ENCODE results near the gene CNTN1.

CNTN1 gene

DNA sequence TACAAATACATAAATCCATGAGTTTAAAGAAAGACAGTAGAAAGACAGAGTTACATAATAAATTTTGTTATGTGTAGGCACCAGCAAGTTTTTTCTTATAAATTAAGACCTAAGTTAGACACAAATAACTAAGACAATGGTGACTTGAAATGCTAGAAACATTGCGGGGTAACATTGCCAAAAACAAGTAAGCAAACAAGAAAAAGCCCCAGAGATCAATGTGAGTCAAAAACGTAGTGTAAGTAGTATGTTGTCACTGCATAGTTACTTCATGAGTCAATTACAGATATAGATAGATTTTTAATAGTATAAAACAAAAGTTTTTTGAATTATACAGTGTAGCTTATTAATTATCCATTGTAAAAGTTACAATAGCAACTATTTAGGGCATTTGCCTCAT, 83.4 kb downstream of the CNTN1 start:
- DNase-seq = no peak

DNA sequence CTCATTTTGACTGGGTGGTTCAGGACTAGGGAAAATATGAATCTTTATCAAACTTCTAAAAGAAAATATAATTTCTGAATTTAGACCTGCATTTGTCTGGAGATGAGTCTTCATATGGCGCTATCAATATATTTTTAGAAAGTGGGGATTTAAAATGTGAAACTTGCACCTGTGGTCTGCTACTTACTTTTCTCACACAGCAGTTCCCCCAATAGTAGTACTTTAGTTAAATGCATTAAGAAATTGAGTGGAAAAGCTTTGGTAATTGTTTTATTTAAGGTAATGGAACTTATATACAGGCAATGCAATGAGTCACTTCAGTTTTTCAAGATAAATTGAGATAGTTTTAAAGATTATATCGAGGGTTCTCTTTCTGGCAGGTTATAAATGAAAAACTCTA, 91.9 kb downstream of the CNTN1 start:
- no peak for DNase-seq

DNA sequence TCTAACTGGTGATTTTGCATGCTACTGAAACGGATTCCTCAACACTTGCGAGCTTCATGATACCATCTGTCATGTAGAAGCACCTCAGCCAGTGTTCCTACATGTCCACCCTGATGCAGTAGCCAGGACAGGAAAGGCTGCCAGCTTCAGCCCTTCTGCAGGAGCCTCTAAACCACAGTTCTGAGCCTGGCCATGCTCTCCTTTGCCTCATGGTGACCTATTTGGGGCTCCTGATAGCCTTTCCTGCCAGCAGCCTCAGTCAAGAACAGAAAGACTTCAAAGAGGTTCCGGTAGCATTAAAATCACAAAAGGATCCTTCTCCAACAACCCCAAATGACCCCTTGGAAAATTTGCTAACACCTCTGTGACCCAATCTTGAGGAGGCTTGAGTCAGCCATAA, 96.0 kb downstream of the CNTN1 start:
- DNase-seq = no peak

DNA sequence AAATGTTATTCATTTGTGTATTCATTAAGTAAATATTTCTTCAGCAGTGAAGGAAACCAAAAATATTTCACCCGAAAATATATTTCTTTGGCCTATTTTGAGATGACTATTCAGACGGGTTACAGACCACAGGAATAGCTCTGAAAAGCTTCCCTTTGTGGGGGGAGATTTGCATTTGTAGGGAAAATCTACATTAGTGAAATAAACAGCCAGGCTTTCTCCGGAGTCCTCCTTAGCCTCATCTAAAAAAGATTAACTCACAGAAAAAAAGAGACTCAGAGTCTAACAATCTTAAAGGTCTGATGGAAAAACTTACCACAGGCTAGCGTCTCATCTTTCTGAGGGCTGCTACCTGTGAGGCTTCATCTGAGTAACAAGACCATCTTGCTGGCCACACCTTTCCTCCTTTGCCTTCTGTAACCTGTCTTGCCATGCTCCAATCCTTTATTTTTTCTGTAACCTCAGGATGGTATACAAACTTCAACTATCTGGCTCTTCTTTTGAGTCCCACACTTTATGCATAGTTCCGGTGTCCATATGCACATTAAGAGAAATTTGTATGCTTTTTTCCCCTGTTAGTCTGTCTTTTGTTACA, 100.7 kb downstream of the CNTN1 start:
- DNase-seq = no peak

DNA sequence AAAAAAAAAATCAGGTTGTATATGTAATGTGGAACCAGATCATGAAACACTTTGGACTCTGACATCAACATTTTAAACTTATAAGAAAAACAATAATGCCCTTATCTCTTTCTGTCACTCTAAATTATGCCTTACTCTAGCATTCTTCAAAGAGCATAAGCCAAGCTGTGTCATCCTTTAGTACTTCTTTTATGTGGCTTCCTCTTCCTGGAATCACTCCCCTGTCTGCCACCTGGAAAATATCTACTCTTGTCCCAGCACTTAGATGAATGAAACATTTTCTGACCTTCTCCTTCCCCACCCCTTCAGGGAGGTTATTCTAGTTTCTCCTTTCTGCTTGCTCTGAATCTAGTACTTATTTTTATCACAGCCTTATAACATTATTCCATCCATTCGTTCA, 101.2 kb downstream of the CNTN1 start:
- no peak for DNase-seq

DNA sequence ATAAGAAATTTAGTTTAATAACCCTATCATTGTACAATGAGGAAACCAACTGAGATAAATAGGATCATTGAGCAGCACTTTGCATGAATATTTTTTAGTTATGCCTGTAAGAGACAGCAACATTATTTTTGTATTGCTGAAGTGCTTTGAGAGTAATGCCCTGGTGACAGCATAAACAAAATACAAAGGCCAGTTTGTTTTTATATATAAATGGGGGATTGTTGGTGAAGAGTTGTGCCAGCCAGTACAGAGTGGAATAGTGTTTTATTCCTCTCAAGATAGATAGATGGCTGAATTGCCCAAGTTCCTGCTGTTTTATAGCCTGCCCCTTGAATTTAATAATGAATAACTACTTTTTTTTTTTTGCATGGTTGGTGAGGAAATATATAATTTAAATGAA, 101.8 kb downstream of the CNTN1 start:
- no peak for DNase-seq

DNA sequence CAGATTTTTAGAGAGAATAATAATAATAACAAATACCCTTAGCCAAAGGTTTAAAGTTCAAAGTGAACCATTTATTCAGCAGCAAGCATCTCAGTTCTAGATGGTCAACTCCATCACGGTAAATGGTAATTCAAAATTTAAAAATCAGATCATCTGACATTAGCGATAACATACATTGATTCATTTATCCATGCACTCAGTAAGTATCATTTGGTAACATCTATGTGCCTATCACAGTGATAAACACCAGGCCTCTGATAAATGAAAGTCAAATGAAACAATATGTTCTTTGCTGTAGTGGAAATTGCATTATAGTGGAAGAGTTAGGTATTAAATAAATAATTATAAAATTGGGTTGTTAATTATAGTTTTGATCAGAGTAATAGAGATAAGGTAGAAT, 108.8 kb downstream of the CNTN1 start:
- no peak for DNase-seq

DNA sequence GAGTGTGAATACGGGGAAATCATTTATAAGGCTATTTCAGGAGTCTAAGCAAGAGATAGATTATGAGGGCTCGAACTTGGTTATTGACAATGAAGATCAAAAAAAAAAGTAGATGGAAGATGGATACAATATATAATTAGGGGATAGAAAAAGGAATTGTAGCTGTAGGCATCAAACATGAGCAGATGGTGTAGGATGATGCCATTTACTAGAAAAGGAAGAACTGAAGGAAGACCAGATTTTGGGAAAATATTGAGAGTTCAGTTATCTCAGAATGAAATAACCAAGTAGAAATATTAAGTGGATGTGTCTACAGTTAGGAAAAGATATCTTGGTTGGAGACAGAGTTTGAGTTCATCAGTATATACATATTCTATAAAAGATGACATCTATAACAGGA, 109.6 kb downstream of the CNTN1 start:
- DNase-seq = no peak

DNA sequence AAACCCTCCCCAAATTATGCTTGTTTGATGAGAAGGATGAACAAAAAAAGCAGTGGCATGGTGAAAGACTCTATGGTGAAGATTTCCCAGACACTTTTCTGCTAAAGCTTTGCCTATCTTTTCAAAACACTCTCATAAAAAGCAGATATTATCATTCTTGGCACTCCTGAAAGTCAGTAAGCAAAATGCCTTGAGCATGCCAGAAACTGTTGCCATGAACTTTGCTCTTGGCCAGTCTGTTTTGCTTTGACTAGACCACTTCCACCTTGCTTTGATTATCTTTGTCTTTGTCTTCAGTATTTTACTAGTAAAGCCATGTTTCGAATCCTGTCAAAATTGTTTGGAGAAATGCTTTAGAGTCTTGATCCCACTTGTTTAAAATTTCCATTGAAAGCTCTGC, 110.4 kb downstream of the CNTN1 start:
- DNase-seq = no peak

DNA sequence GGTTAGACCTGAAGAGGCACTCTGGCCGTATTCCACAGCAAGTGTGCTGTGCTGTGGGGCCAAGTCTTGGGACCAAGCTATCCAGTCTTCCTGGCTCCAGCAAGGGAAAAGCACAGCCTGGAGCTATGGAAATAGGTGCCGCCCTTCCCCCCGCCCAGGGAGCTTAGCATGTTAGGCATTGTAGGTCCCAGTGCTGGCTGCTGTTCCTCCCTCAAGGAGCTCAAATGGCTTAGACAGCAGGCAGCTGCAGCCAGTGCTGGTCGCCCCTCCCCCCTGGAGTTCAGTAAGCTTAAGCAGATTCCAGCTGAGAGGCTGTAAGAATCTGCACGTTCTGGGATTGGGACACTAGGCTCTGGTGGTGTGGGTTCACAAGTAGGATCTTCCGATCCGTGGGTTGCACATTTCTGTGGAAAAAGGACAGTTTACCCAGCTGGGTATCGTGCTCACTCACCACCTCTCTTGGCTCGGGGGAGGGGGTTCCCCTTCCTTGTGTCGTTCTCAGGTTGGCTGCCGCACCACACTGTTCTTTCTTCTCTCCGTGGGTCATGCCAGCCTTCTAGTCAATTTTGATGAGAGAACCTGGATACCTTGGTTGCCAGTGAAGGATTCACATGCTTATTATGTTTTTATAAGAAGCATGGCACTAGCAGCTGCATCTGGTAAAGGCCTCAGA, 127.3 kb downstream of the CNTN1 start:
- DNase-seq = no peak

DNA sequence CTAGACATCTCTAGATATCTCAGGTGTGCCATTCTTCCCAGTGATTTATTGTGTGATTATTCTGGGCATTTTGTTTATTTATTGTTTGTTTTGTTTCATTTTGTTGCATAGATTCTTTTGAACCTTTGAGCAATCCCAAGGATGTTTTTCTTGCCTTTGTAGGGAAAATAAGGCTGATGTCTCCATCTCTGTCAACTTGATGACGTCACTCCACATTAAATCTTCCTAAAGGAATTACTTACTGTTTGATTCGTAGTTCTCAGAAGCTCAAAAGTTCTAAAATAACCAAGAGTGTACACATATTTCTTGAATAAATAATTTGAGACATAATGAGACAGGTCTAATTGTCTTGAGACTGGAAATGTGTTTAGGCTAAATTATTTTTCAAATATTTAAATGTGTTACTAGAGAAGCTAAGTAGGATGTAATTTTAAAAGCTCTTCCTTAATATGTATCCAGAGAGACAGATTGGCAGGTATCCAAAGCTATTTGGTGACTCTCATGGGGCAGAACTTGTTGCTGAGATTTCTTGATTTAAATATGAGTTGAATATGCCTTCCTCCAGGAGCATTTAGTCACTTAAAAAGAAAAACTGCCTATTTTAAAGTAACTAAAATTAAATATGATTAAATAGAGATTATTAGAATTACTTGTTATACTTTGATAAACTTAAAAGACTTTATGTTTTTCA, 128.7 kb downstream of the CNTN1 start:
- DNase-seq = no peak

DNA sequence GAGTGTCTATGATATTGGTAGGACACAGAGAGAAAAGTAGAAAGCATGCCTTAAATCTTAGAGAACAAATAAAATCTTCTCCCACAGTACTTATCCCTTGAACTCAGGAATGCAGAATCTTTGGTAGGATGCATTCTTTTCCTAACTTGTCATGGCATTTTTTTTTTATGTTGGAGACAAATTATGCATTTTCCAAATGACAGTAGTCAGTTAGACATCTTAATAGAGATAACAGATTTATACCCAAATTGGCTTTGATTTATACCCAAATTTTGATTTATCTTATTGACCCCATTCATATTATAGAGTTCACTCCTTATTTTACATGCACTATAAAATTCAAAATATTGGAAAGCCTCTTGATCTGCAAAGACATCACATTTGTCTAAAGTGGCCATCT, 132.9 kb downstream of the CNTN1 start:
- DNase-seq = no peak

DNA sequence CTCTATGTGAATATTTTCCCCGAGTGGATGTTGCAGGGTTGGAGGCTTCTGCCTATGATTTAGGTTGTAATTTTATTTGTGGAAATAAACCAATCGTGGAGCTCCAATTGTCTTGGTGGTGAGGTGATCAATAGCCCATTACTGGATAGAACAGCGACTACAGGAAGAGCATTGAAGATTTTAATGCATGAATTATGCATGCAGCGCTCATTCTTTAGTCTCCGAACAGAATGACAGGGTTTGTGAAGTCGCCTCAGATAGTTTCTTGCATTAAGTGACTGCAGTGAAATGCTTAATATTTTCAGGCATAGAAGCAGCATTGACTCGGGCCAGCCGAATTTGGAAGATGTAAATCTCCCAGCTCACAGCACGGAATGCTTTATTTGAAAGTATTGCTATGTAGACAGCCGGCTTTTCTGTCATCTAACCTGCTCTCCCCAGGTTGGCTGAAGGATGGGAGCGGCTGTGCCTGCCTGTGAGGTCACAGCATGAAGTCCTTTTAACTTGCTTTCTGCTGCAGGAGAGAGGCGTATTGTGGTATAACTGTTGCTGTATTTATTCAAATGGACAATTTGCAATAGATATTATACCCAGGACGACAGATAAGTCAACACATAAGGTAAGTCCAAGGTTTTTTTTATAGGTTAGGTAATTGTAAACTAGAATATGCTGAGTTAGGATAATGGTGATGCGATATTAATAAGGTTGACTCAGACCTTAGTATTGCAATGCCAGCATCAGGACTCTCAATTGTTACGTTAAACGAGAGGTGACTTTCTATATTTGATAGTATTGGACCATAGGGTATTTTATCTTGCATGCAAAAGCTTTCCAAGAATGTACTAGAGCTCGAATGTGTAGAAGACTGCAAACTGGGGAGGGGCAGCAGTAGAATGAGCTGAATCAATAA, 135.7 kb downstream of the CNTN1 start:
- no peak for DNase-seq

DNA sequence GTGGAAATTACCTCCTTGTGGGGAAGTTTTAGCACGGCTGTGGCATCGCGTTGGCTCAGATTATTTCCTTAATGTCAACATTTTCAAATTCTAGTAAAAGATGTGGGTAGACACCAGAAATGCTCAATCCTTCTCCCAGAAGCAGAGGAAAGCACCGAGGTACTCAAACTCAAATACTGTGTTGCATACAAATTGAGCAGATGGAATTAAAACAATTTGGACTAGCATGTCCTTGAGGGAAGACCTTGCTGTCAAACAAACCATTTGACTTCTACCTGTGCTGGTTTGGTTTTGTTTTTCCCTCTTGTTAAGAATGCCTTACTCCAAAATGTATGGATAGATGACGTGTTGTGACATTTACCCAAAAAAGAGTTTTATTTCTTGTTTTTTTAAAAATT, 136.4 kb downstream of the CNTN1 start:
- no peak for DNase-seq

DNA sequence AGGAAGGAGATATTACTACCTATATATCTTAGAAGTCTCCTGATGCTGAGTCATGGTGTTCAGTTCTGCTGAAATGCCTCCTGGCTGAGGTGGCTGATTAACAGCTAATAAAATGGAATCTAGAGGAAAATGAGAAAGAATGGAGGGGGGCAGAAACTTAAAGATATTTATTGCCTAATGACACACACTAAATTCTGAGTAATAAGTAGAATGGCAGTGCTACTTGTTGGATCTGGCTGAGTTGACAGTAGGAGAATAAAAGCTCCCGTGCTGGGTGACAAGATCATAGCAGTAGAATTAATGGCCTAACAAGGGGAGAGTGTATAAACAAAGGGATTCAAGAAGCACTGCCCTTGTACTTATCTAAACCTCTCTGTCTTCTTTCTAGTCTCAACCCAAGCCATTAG, 137.5 kb downstream of the CNTN1 start:
- DNase-seq = no peak

DNA sequence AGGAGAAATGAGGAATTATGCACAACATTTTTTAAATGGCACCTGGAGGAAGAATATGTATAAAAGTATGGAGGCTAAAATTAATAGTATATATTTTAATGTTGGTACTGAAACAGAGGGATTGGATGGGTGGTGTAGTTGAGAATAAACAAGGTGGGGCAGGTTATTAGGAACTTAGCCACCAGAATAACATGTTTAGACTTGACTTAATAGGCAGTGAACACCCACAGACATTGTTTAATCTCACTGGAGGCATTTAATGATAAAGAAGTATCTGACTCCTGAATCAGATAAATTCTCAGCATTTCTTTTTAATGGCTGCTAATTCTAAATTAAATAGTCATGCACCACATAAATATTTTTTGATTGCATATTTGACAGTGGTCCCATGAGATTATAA, 139.7 kb downstream of the CNTN1 start:
- DNase-seq = no peak

DNA sequence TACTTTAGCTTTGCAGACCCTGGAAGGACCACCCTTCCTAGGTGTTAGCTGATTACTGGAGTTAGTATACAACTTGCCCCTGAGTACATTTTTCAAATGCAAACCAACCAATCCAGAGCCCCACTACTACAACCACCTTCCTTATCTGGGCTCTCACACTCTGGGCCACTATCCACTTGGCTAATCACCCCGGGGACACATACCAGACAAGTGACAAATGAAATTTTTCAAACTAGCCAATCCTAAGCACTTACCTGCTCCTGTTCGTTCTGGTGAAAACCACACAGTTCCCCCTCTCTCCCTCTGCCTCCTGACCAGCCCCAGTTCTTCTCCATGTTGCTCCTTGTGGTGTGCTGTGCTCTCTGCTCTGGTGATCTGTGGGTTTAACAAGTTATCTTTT, 140.4 kb downstream of the CNTN1 start:
- no peak for DNase-seq

DNA sequence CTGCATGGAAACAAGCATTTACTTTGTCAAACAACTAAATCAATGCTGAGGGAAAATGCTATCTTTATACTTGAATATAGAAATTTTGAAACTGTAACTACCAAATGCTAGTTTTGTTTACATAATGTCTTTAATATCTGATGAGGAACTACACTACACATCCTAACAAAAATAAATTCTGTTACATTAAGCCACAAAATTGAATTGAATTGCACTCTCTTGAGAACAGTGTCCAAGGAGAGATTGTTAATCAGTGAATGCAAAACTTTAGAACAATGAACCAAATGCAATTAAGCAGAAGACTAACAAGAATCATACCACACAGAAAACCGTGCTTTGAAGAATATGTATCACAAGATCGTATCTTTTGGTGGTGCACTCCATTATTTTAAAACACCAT, 141.6 kb downstream of the CNTN1 start:
- DNase-seq = no peak

DNA sequence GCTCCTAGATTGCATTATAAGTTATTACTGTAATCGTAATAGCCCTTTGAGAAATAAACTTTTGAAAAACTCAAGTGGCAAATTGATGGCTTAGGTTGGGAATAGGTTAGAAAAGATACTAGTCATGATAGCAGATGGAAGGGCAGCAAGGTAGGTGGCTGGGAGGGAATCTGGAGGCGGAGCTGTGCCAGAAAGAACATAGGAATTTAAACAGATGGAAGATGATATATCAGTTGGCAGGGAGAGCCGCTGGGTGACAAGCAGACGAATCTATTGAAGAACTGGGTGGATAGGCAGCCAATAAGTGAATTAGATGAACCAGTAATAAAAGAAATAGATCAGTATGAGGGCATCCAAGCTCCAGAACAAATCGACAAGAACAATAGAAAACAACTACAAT, 142.1 kb downstream of the CNTN1 start:
- no peak for DNase-seq

DNA sequence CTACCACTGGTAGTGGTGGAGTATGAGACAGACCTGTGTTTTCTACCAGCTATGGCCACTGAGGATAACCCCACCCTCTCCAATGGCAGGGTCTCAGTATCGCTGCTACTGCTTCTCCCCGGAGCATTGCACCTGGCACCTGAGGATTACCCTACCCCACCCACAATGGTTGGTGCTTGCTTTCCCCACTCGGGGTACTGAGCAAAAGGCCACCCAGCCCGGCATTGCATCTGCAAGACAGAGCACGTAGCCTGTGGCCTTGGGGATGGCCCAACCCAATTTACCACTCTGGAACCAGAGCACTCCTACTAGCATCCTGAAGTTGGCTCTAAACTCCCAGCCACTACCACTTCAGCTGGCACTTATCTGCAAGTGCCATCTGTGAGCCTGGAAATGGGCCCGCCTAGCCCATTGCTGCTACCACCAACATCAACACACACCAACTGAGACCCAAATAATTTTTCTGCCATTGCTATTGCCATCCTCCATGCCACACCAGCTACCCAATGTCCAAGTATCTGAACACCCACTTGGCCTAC, 145.7 kb downstream of the CNTN1 start:
- no peak for DNase-seq

DNA sequence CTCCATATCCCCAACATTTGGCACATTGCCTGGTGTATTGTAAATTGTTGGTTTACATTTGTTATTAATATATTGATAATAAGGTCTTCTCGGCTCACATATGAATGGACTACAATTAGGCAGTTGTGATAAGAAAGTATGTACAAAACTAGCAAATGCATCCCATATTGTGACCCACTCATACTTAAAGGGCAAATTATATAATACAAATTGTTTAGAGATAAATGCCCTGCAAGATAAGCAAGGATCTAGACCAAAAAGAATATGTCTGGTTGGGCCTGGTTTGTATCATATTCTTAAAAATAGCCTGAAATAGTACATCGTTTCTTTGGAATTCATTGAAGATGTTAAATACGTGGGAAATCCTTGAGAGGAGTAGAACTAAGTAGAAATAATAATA, 151.3 kb downstream of the CNTN1 start:
- DNase-seq = no peak

DNA sequence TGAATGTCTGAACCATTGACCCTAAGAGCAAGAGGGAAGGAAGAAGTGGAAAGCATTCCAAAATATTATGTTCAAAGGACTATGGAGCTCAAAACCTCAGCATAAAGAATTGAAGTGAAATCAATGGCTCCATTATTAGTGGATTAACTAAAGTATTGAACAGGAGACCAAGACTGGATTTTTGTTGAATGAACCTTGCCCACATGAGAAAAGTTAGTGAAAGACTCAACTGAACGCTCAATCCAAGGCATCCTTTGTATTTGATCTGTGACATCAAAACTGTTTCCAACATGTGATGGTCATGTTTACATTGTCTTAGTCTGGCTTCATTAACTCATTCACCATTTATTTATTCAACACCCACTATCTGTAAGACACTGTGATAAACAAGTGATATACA, 161.0 kb downstream of the CNTN1 start:
- no peak for DNase-seq

DNA sequence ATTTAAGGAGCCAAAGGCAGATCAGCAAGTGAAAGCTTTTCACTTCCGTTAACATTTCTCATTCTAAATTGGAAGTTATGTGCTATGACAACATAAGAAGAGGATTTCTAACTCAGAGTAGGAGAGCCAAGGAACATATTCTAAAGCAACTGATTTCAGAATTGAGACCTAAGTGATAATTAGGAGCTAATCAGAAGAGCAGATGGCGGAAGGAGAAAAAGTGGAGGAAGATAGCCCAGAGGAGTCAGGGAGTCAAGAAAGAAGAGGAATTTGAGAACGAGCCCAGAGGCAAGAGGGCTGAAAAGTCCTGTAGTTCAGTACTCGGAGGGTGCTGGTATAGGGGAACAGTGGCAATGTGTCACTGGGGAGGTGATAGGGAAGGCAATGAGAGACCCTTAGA, 162.4 kb downstream of the CNTN1 start:
- DNase-seq = no peak
